Ovary (tissue), 3 donors: ENCODE measurements around the gene APBA2.

ENCODE experiments used
- EP300 ChIP-seq: sonication (generic); formaldehyde crosslinking; IDR thresholded peaks from one replicate; pipeline ENCODE4 v1.6.1; 2017; ENCODE audit warnings: antibody characterized with exemption
- POLR2A ChIP-seq: fragments of 450-650 bp; IDR thresholded peaks from one replicate; pipeline ENCODE4 v1.6.1; 2017; ENCODE audit warnings: antibody characterized with exemption, mild to moderate bottlenecking, moderate library complexity
- TF ChIP-seq, protein P1 (sequence below), 3 donors: fragments of 450-650 bp in 2 of 3; fragments of 200-600 bp in 1 of 3; IDR thresholded peaks; one replicate each; pipeline versions ENCODE4 v1.5.1 to v1.8.0; 2016 to 2022; ENCODE audit warnings: antibody characterized with exemption in 3 of 3, mild to moderate bottlenecking in 1 of 3
- donor health status: DM: no; HTN: no; CAD: no.

DNA sequence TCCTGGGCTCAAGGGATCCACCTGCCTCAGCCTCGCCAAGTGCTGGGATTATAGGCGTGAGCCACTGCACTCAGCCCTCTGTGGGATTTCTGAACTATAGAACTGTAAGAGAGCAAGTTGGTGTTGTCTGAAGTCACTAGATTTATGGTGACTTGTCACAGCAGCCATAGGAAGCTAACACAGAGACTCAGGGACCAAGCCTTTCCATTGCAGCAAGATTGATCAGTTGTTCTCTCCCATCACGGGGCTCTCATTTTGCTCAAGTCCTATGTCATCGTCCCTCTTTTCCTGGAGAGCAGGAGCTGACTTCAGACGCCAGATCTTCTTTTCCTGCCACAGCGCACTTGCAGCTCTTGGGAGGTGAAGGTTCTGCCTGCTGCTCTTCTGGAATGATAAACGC lies 61.0 kb downstream of the APBA2 start:
- TF ChIP-seq, protein P1, sequence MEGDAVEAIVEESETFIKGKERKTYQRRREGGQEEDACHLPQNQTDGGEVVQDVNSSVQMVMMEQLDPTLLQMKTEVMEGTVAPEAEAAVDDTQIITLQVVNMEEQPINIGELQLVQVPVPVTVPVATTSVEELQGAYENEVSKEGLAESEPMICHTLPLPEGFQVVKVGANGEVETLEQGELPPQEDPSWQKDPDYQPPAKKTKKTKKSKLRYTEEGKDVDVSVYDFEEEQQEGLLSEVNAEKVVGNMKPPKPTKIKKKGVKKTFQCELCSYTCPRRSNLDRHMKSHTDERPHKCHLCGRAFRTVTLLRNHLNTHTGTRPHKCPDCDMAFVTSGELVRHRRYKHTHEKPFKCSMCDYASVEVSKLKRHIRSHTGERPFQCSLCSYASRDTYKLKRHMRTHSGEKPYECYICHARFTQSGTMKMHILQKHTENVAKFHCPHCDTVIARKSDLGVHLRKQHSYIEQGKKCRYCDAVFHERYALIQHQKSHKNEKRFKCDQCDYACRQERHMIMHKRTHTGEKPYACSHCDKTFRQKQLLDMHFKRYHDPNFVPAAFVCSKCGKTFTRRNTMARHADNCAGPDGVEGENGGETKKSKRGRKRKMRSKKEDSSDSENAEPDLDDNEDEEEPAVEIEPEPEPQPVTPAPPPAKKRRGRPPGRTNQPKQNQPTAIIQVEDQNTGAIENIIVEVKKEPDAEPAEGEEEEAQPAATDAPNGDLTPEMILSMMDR (IDR thresholded peaks at IDR 0.05): no peak
- no peak for TF ChIP-seq POLR2A
- no peak for TF ChIP-seq EP300
